OCI-LY7 (cell line): ENCODE results near the gene SDCCAG8. TPM values are rescaled to one million over a fixed set of nuclear protein-coding genes. Genes with fewer than 3 reads are reported as not detected.

Experiments
- BruUV-seq: library from RNA; stranded (reverse); fragments of 400-500 nt; replicated peaks from 2 replicates; lab custom pipeline; 2021; lab: Mats Ljungman, UMichigan
- CTCF ChIA-PET: fragments of 300-600 bp; sonication (Branson Sonifier 250); formaldehyde crosslinking; loops from one replicate; lab custom pipeline; 2022; ENCODE audit warnings: antibody characterized with exemption; ENCODE audit not compliant: unreplicated experiment; lab: Charles Lee
- POLR2A ChIA-PET: fragments of 300-600 bp; sonication (Branson Sonifier 250); formaldehyde crosslinking; loops from one replicate; lab custom pipeline; 2022; ENCODE audit warnings: antibody characterized with exemption; lab: Charles Lee
- DNase-seq: peaks from one replicate; pipeline ENCODE4 v3.0.0-alpha.2; 2015; ENCODE audit warnings: low spot score
- H2AFZ ChIP-seq: fragments of 200-600 bp; sonication (generic), shearing (Covaris generic); 2 replicates; pipeline ENCODE4 v1.6.1; 2014; ENCODE audit warnings: mild to moderate bottlenecking, antibody characterized with exemption, low read length, moderate library complexity
- H3K27ac ChIP-seq: fragments of 200-600 bp; sonication (generic); 2 replicates; pipeline ENCODE4 v1.5.1; 2014; ENCODE audit warnings: mixed run types, low read depth, mild to moderate bottlenecking, moderate library complexity, low read length, inconsistent platforms; ENCODE audit not compliant: poor library complexity, severe bottlenecking
- H3K36me3 ChIP-seq: fragments of 200-600 bp; sonication (generic); 2 replicates; pipeline ENCODE4 v1.6.1; 2014; ENCODE audit warnings: mild to moderate bottlenecking, antibody characterized with exemption, low read length, moderate library complexity, mixed read lengths; ENCODE audit not compliant: insufficient read depth
- H3K4me1 ChIP-seq: fragments of 200-600 bp; sonication (generic); 2 replicates; pipeline ENCODE4 v1.5.1; 2014; ENCODE audit warnings: mild to moderate bottlenecking, low read length; ENCODE audit not compliant: insufficient read depth, poor library complexity, severe bottlenecking
- H3K4me2 ChIP-seq: fragments of 200-600 bp; sonication (generic); 2 replicates; pipeline ENCODE4 v1.6.1; 2014; ENCODE audit warnings: mild to moderate bottlenecking, low read length
- H3K4me3 ChIP-seq: fragments of 200-600 bp; sonication (generic); 2 replicates; pipeline ENCODE4 v1.5.1; 2014; ENCODE audit warnings: mild to moderate bottlenecking, low read depth, low read length; ENCODE audit not compliant: poor library complexity, severe bottlenecking
- H3K79me2 ChIP-seq: fragments of 200-600 bp; sonication (generic); 2 replicates; pipeline ENCODE4 v1.6.1; 2016; ENCODE audit warnings: low read depth, mild to moderate bottlenecking, low read length, moderate library complexity, mixed read lengths; ENCODE audit not compliant: insufficient read depth
- H3K9me2 ChIP-seq: fragments of 200-600 bp; sonication (generic); 2 replicates; pipeline ENCODE4 v1.6.1; 2016; ENCODE audit warnings: mild to moderate bottlenecking, low read length, mixed read lengths; ENCODE audit not compliant: insufficient read depth
- H3K9me3 ChIP-seq: fragments of 200-600 bp; sonication (generic); 2 replicates; pipeline ENCODE4 v1.6.1; 2014; ENCODE audit warnings: mild to moderate bottlenecking, mixed run types, low read length, mixed read lengths
- H4K20me1 ChIP-seq: fragments of 200-600 bp; sonication (generic); 2 replicates; pipeline ENCODE4 v1.6.1; 2014; ENCODE audit warnings: mild to moderate bottlenecking, antibody characterized with exemption, low read length, moderate library complexity, mixed read lengths; ENCODE audit not compliant: insufficient read depth
- CTCF ChIP-seq: fragments of 200-600 bp; sonication (generic); conservative IDR thresholded peaks from 2 replicates; pipeline ENCODE4 v1.5.1; 2014; ENCODE audit warnings: mild to moderate bottlenecking, antibody characterized with exemption, low read length, moderate library complexity, mixed read lengths
- EZH2phosphoT487 ChIP-seq: fragments of 200-600 bp; sonication (generic); IDR thresholded peaks from 2 replicates; pipeline ENCODE4 v1.6.1; 2018; ENCODE audit warnings: low read depth, borderline replicate concordance, mild to moderate bottlenecking, mixed run types, antibody characterized with exemption, low read length, moderate library complexity, mixed read lengths
- intact Hi-C: fragments of 100-400 bp; cut with micrococcal nuclease; formaldehyde crosslinking; loops from one replicate; pipeline ENCODE4 v1.10.0; 2022; ENCODE audit not compliant: unreplicated experiment
- total RNA-seq, 2 experiments: library from RNA; depleted of rRNA in 1 of 2; stranded (reverse); fragments of >200 nt in 1 of 2; shearing (Covaris generic) in 1 of 2; gene quantifications; 2 replicates each; pipeline ENCODE4 v1.2.3, GENCODE V29; 2014 to 2022

SDCCAG8 gene
- total RNA-seq, 2 experiments from 2014 or later, result 18.1 to 28.7 TPM

- intact Hi-C loops, result no loop called here
- H3K79me2 ChIP-seq, result no peaks in the 10 kb centered on the region
- no TSS peak for BruUV-seq
- H3K9me3 ChIP-seq, result no peaks in the 10 kb centered on the region
- H4K20me1 ChIP-seq, result no peaks in the 10 kb centered on the region; the same call in 1 of the 2 replicates
- DNase-seq, result no peak
- CTCF ChIA-PET, result no interaction called here
- no peak overlapping the region for H3K4me3 ChIP-seq
- H3K4me1 ChIP-seq, result no peaks in the 10 kb centered on the region
- H2AFZ ChIP-seq, result no peak overlapping the region
- H3K9me2 ChIP-seq, result no peaks in the 10 kb centered on the region
- H3K36me3 ChIP-seq, result no peaks in the 10 kb centered on the region
- no peak overlapping the region for H3K27ac ChIP-seq
- no peak overlapping the region for H3K4me2 ChIP-seq
- POLR2A ChIA-PET, result interaction anchor here (1.0 kb wide), 1 partner anchor 21 kb away, joined by 3 read pairs; no protein-coding TSS in a partner anchor
- TF ChIP-seq EZH2phosphoT487 (no peak), CTCF (no peak)
Observed at GRCh38 chr1:243421784-243422183, 165.9 kb downstream of the SDCCAG8 start.

- intact Hi-C loops, result no loop called here
- TF ChIP-seq EZH2phosphoT487 (no peak), CTCF (no peak)
- DNase-seq, result no peak
- Histone ChIP-seq H2AFZ (no peak overlapping the region), H3K4me3 (no peak overlapping the region), H3K4me1 (no peaks in the 10 kb centered on the region), H4K20me1 (no peaks in the 10 kb centered on the region; the same call in 1 of the 2 replicates), H3K27ac (no peak overlapping the region), H3K79me2 (no peaks in the 10 kb centered on the region), H3K4me2 (no peak overlapping the region), H3K9me2 (no peaks in the 10 kb centered on the region), H3K9me3 (no peaks in the 10 kb centered on the region), H3K36me3 (no peaks in the 10 kb centered on the region)
- BruUV-seq, result no TSS peak
- ChIA-PET POLR2A (interaction anchor here (1.0 kb wide), 1 partner anchor 20 kb away, joined by 3 read pairs; no protein-coding TSS in a partner anchor), CTCF (no interaction called here)
Observed at GRCh38 chr1:243422362-243422761, 166.5 kb downstream of the SDCCAG8 start.

- TF ChIP-seq CTCF (no peak), EZH2phosphoT487 (no peak)
- ChIA-PET POLR2A (no interaction called here), CTCF (no interaction called here)
- intact Hi-C loops, result no loop called here
- no peaks in the 10 kb centered on the region for H3K36me3 ChIP-seq
- no peak overlapping the region for H3K27ac ChIP-seq
- no peaks in the 10 kb centered on the region for H3K9me3 ChIP-seq
- H3K4me3 ChIP-seq, result no peak overlapping the region
- no peaks in the 10 kb centered on the region for H3K79me2 ChIP-seq
- DNase-seq, result no peak
- no peaks in the 10 kb centered on the region for H3K4me1 ChIP-seq
- H3K9me2 ChIP-seq, result no peaks in the 10 kb centered on the region
- no peak overlapping the region for H3K4me2 ChIP-seq
- H4K20me1 ChIP-seq, result no peaks in the 10 kb centered on the region
- H2AFZ ChIP-seq, result no peak overlapping the region
- no TSS peak for BruUV-seq
Observed at GRCh38 chr1:243428084-243428483, 172.2 kb downstream of the SDCCAG8 start.
